Neural cell (in vitro differentiated cells): Measurements from ENCODE around the gene RNPEPL1. TPM values are rescaled to one million over a fixed set of nuclear protein-coding genes. Genes with fewer than 3 reads are reported as not detected.

Source experiments
- H2AFZ ChIP-seq: fragments of 200-600, 300-800 bp; sonication (generic), shearing (Covaris generic); 2 replicates; pipeline ENCODE4 v1.6.0; 2014; ENCODE audit warnings: low read depth, mild to moderate bottlenecking, antibody characterized with exemption, low read length, moderate library complexity
- H3F3A ChIP-seq: fragments of 200-600 bp; shearing (Covaris generic); 2 replicates; pipeline ENCODE4 v1.6.1; 2016; ENCODE audit warnings: mild to moderate bottlenecking, moderate library complexity, mixed read lengths, antibody characterized with exemption, low read length; ENCODE audit not compliant: insufficient read depth, poor library complexity, severe bottlenecking
- H3K27ac ChIP-seq: fragments of 200-600, 300-800 bp; sonication (generic), shearing (Covaris generic); 2 replicates; pipeline ENCODE4 v1.5.1; 2014; ENCODE audit warnings: mild to moderate bottlenecking, low read length, moderate library complexity
- H3K27me3 ChIP-seq: fragments of 300-800, 200-600 bp; sonication (generic), shearing (Covaris generic); 2 replicates; pipeline ENCODE4 v1.6.0; 2014; ENCODE audit warnings: mild to moderate bottlenecking, low read depth, low read length, moderate library complexity; ENCODE audit not compliant: insufficient read depth
- H3K36me3 ChIP-seq: fragments of 300-800, 200-600 bp; sonication (generic), shearing (Covaris generic); 2 replicates; pipeline ENCODE4 v1.5.1; 2014; ENCODE audit warnings: mild to moderate bottlenecking, antibody characterized with exemption, low read length, moderate library complexity; ENCODE audit not compliant: insufficient read depth
- H3K4me2 ChIP-seq: fragments of 300-800, 200-600 bp; sonication (generic), shearing (Covaris generic); 2 replicates; pipeline ENCODE4 v1.6.0; 2014; ENCODE audit warnings: mild to moderate bottlenecking, low read length
- H3K4me3 ChIP-seq: fragments of 300-800, 200-600 bp; sonication (generic), shearing (Covaris generic); 2 replicates; pipeline ENCODE4 v1.5.1; 2014; ENCODE audit warnings: mild to moderate bottlenecking, low read length, moderate library complexity
- H3K79me2 ChIP-seq: fragments of 200-600 bp; shearing (Covaris generic); replicated peaks from 2 replicates; pipeline ENCODE4 v1.6.0; 2014; ENCODE audit warnings: mild to moderate bottlenecking, low read length, moderate library complexity; ENCODE audit not compliant: insufficient read depth
- H3K9ac ChIP-seq: fragments of 300-800, 200-600 bp; sonication (generic), shearing (Covaris generic); 2 replicates; pipeline ENCODE4 v1.6.1; 2016; ENCODE audit warnings: mild to moderate bottlenecking, low read length, mixed read lengths
- H3K9me2 ChIP-seq: fragments of 200-600 bp; shearing (Covaris generic); 2 replicates; pipeline ENCODE4 v1.6.1; 2016; ENCODE audit warnings: mild to moderate bottlenecking, low read length, mixed read lengths; ENCODE audit not compliant: insufficient read depth
- H3K9me3 ChIP-seq: fragments of 200-600, 300-800 bp; sonication (generic), shearing (Covaris generic); 2 replicates; pipeline ENCODE4 v1.6.1; 2016; ENCODE audit warnings: mild to moderate bottlenecking, mixed run types, low read length, moderate library complexity, mixed read lengths
- H4K20me1 ChIP-seq: fragments of 200-600 bp; shearing (Covaris generic); 2 replicates; pipeline ENCODE4 v1.6.1; 2016; ENCODE audit warnings: mild to moderate bottlenecking, mixed run types; ENCODE audit not compliant: insufficient read depth
- CTCF ChIP-seq: fragments of 450-650 bp; IDR thresholded peaks from 2 replicates; pipeline ENCODE4 v1.5.1; 2014; ENCODE audit warnings: antibody characterized with exemption, mild to moderate bottlenecking, moderate library complexity; ENCODE audit not compliant: poor library complexity, severe bottlenecking
- EP300 ChIP-seq: fragments of 450-650 bp; conservative IDR thresholded peaks from 2 replicates; pipeline ENCODE4 v1.6.1; 2014; ENCODE audit warnings: antibody characterized with exemption, mild to moderate bottlenecking, moderate library complexity; ENCODE audit not compliant: poor library complexity, severe bottlenecking
- EZH2 ChIP-seq: fragments of 200-600, 300-800 bp; shearing (Covaris generic), sonication (generic); IDR thresholded peaks from 2 replicates; pipeline ENCODE4 v1.6.1; 2014; ENCODE audit warnings: antibody characterized with exemption, low read length, borderline replicate concordance, mild to moderate bottlenecking; ENCODE audit not compliant: insufficient read depth, poor library complexity, severe bottlenecking
- MXI1 ChIP-seq: fragments of 450-650 bp; conservative IDR thresholded peaks from 2 replicates; pipeline ENCODE4 v1.6.1; 2014; ENCODE audit warnings: antibody characterized with exemption, mild to moderate bottlenecking; ENCODE audit not compliant: poor library complexity, severe bottlenecking
- POLR2AphosphoS5 ChIP-seq: IDR thresholded peaks from 2 replicates; pipeline ENCODE4 v1.6.1; 2012
- RAD21 ChIP-seq: fragments of 450-650 bp; conservative IDR thresholded peaks from 2 replicates; pipeline ENCODE4 v1.6.1; 2014; ENCODE audit warnings: antibody characterized with exemption, mild to moderate bottlenecking, moderate library complexity
- REST ChIP-seq: IDR thresholded peaks from 2 replicates; pipeline ENCODE4 v1.6.1; 2012; ENCODE audit warnings: borderline replicate concordance
- SMC3 ChIP-seq: fragments of 450-650 bp; conservative IDR thresholded peaks from 2 replicates; pipeline ENCODE4 v1.6.1; 2014; ENCODE audit warnings: antibody characterized with exemption, mild to moderate bottlenecking, moderate library complexity; ENCODE audit not compliant: poor library complexity
- TAF1 ChIP-seq: IDR thresholded peaks from 2 replicates; pipeline ENCODE4 v1.6.1; 2012; ENCODE audit warnings: low read depth
- polyA plus RNA-seq: library from polyadenylated mRNA; depleted of rRNA; stranded (reverse); fragments of >200 nt; gene quantifications from 2 replicates; pipeline ENCODE4 v1.2.3, GENCODE V29; 2014

RNPEPL1 gene
- polyA plus RNA-seq, 1 donor from 2014 or later = 16.1 TPM

GRCh38 chr2:240526521-240526920, 41.8 kb upstream of the RNPEPL1 start:
- no peaks in the 10 kb centered on the region for H3K27me3 ChIP-seq
- no peaks in the 10 kb centered on the region for H3K79me2 ChIP-seq
- no peak overlapping the region for H3K4me3 ChIP-seq
- no peak overlapping the region for H3K9ac ChIP-seq
- peaks cover 14% of the 10 kb centered on the region for H3K9me3 ChIP-seq
- H2AFZ ChIP-seq = no peak overlapping the region
- H3F3A ChIP-seq = no peaks in the 10 kb centered on the region
- no peaks in the 10 kb centered on the region for H3K9me2 ChIP-seq
- no peak overlapping the region for H3K27ac ChIP-seq
- no peak overlapping the region for H3K4me2 ChIP-seq
- H4K20me1 ChIP-seq = no peaks in the 10 kb centered on the region
- no peak for TF ChIP-seq MXI1
- TF ChIP-seq EP300 = no peak
- no peak for TF ChIP-seq REST
- TF ChIP-seq POLR2AphosphoS5 = no peak
- TF ChIP-seq RAD21 = no peak
- TF ChIP-seq EZH2 = no peak
- no peak for TF ChIP-seq TAF1
- no peak for TF ChIP-seq CTCF
- peaks cover 4% of the 10 kb centered on the region for H3K36me3 ChIP-seq

GRCh38 chr2:240527153-240527750, 41.0 kb upstream of the RNPEPL1 start:
- TF ChIP-seq EZH2 (no peak), EP300 (no peak), POLR2AphosphoS5 (no peak), REST (no peak), CTCF (no peak), MXI1 (no peak), SMC3 (no peak), TAF1 (no peak)
- no peaks in the 10 kb centered on the region for H3F3A ChIP-seq
- H3K9ac ChIP-seq = no peak overlapping the region
- H3K4me2 ChIP-seq = no peak overlapping the region
- H3K27me3 ChIP-seq = no peaks in the 10 kb centered on the region
- H3K79me2 ChIP-seq = no peaks in the 10 kb centered on the region
- H2AFZ ChIP-seq = no peak overlapping the region
- H3K36me3 ChIP-seq = peaks cover 4% of the 10 kb centered on the region
- H3K4me3 ChIP-seq = no peak overlapping the region
- no peaks in the 10 kb centered on the region for H3K9me2 ChIP-seq
- H3K9me3 ChIP-seq = peaks cover 16% of the 10 kb centered on the region
- no peak overlapping the region for H3K27ac ChIP-seq
- H4K20me1 ChIP-seq = no peaks in the 10 kb centered on the region
